Measurements from ENCODE around the gene EMP1.

- no peak for TF ChIP-seq ZSCAN5A (CRISPR knock-in tag; IDR thresholded peaks at IDR 0.05; ENCODE audit: borderline replicate concordance)
- TF ChIP-seq EZH2 (conservative IDR thresholded peaks at IDR 0.05; ENCODE audit: low read depth, low read length), result no peak
- no peak for TF ChIP-seq ZBTB10 (CRISPR knock-in tag; IDR thresholded peaks at IDR 0.05; ENCODE audit: borderline replicate concordance)
- no peak for TF ChIP-seq CHD2 (IDR thresholded peaks at IDR 0.05; ENCODE audit: low read depth, low read length)
- no peak for TF ChIP-seq ZNF253 (CRISPR knock-in tag; IDR thresholded peaks at IDR 0.05; ENCODE audit: borderline replicate concordance)
- no peak for TF ChIP-seq KAT7 (CRISPR knock-in tag; IDR thresholded peaks at IDR 0.05; ENCODE audit: borderline replicate concordance)
- no peak for TF ChIP-seq ZBTB46 (CRISPR knock-in tag; IDR thresholded peaks at IDR 0.05; ENCODE audit: borderline replicate concordance)
- no peak for TF ChIP-seq ZSCAN30 (CRISPR knock-in tag; IDR thresholded peaks at IDR 0.05)
- TF ChIP-seq POLR2A (IDR thresholded peaks at IDR 0.05; ENCODE audit: insufficient read depth in 1 of 2, low read depth in 2 of 2, low read length in 2 of 2), result no peak
Observed at GRCh38 chr12:13171921-13172859, 24.3 kb upstream of the EMP1 start.

All from HepG2 (cell line).